SK-N-MC (cell line): ENCODE results near the gene EDNRA.

Experiments used
- EZH2 ChIP-seq: fragments of 200-600 bp; sonication (generic); IDR thresholded peaks from one replicate; pipeline ENCODE4 v1.6.1; 2017; ENCODE audit warnings: antibody characterized with exemption
- POLR2AphosphoS5 ChIP-seq: IDR thresholded peaks from 2 replicates; pipeline ENCODE4 v1.6.1; 2012; ENCODE audit warnings: mild to moderate bottlenecking, low read depth, low read length, borderline replicate concordance

- TF ChIP-seq POLR2AphosphoS5 (no peak), EZH2 (no peak)
These were observed 89.7 kb downstream of the EDNRA start for GRCh38 chr4:147570616-147571015.
